Effector memory CD4-positive, alpha-beta T cell (primary cell): ENCODE data around the gene VSIG2.

Source experiments
- DNase-seq, 3 donors: peaks; one replicate each; pipeline ENCODE4 v3.0.0-alpha.2; 2020
- H3K27ac ChIP-seq: 2 replicates; pipeline ENCODE4 v1.7.0; 2013; ENCODE audit warnings: mild to moderate bottlenecking, low read length, moderate library complexity; ENCODE audit not compliant: insufficient read depth, poor library complexity, severe bottlenecking
- H3K27me3 ChIP-seq: replicated peaks from 2 replicates; pipeline ENCODE4 v1.7.0; 2013; ENCODE audit warnings: mild to moderate bottlenecking, low read length; ENCODE audit not compliant: insufficient read depth, control insufficient read depth, poor library complexity, severe bottlenecking
- H3K36me3 ChIP-seq: 2 replicates; pipeline ENCODE4 v1.7.0; 2013; ENCODE audit warnings: mild to moderate bottlenecking, low read length, moderate library complexity; ENCODE audit not compliant: control insufficient read depth, insufficient read depth
- H3K4me1 ChIP-seq: 2 replicates; pipeline ENCODE4 v1.7.0; 2013; ENCODE audit warnings: low read length, mild to moderate bottlenecking; ENCODE audit not compliant: control insufficient read depth, insufficient read depth, poor library complexity, severe bottlenecking
- H3K4me3 ChIP-seq: 2 replicates; pipeline ENCODE4 v1.7.0; 2013; ENCODE audit warnings: low read length, low read depth, mild to moderate bottlenecking; ENCODE audit not compliant: insufficient read depth, poor library complexity, severe bottlenecking
- H3K9me3 ChIP-seq: 2 replicates; pipeline ENCODE4 v1.7.0; 2013; ENCODE audit warnings: mild to moderate bottlenecking, low read length, moderate library complexity; ENCODE audit not compliant: control insufficient read depth

Gene VSIG2

DNA sequence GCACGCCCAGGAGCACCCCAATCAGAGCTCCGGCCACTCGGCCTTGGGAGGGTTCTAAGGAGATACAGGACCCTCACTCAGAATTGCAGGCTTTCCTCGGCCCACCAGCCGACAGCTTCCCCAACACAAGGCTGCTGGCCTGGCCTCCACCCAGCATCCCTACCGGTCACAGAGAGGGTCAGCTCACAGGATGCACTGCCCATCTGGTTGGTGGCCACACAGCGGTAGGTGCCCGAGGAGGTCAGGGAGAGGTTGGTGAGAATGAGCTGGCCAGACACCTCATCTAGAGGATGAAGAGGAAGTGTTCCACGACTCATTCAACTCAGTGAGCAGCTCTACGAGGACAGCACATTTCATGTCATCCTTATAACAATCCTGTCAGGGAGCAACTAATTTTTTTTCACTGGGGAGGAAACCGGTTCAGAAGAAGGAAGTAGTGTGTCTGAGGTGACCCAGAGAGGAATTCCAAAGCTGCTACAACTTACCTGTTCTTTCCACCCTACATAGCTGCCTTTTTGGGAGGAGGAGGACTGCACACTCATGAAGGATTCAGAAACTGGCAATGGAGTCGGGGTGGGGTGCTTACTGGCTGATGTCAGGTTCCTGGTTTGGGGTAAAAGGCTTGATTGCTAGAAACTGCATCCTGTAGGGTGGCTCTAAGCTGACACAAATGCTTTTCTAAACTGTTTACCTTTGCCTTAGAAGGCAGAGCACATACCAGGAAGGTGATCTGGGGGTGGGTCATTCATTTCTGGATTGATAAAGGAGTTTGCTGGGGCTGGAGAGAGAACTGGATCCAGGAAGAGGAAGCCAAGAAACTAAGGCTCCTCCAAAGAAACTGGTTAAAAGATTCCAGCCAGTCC lies 3.3 kb downstream of the VSIG2 start:
- no peak overlapping the region for H3K27ac ChIP-seq
- H3K27me3 ChIP-seq, result no peaks in the 10 kb centered on the region
- DNase-seq, result no peak
- no peak overlapping the region for H3K4me3 ChIP-seq
- H3K36me3 ChIP-seq, result no peaks in the 10 kb centered on the region
- peaks cover 7% of the 10 kb centered on the region for H3K4me1 ChIP-seq
- no peaks in the 10 kb centered on the region for H3K9me3 ChIP-seq

DNA sequence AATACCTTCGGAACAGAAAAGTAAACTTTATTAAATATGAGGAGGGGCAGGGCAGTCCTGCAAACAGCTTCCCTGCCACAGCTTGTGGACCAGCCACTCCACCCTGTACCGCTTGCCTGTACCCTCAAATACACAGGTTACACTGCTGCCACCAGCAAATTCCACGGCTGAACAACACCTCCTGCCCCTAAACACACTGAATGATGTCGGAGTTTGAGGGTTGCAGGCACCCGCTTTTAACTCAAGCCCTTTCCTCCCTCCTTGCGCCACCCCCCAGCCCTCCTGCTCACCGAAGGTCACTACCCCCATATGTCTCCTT lies 4.0 kb downstream of the VSIG2 start:
- H3K27ac ChIP-seq, result no peak overlapping the region
- H3K4me1 ChIP-seq, result peaks cover 7% of the 10 kb centered on the region
- H3K4me3 ChIP-seq, result no peak overlapping the region
- H3K27me3 ChIP-seq, result no peaks in the 10 kb centered on the region
- H3K9me3 ChIP-seq, result no peaks in the 10 kb centered on the region
- no peaks in the 10 kb centered on the region for H3K36me3 ChIP-seq
- DNase-seq, result no peak

DNA sequence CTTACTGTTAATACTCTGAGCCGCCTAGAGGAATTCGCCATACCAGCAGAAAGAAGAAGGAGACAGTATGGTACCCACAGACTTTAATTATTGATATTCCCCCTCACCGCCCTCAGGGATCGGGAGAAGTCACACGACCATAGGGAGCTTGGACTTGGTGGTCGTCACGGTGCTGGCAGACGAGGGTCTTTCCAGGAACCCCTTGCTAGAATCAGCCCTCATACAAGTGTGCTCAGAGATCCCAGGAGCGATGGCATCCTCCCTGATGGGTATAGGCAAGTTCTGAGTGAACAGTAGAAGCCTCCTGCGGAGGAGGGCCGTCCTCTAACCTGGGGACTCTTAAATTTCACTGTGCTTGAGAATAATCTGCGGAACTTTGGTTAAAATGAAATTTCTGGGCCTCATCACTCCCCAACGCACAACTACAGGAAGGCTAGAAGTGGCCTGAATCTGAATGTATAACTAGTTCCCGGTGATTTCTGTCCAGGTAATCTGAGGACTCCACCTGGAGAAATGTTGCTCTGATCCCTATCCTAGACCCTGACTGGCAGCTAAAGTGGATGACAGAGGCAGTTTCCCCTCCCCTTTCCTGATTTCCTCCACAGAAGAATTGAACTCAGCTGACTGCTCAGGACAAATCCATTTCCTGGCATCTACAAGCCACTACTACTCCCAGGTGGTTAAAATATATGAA lies 4.5 kb downstream of the VSIG2 start:
- Histone ChIP-seq H3K27ac (no peak overlapping the region), H3K27me3 (no peaks in the 10 kb centered on the region), H3K9me3 (no peaks in the 10 kb centered on the region), H3K36me3 (no peaks in the 10 kb centered on the region), H3K4me1 (peaks cover 7% of the 10 kb centered on the region), H3K4me3 (no peak overlapping the region)
- no peak for DNase-seq

DNA sequence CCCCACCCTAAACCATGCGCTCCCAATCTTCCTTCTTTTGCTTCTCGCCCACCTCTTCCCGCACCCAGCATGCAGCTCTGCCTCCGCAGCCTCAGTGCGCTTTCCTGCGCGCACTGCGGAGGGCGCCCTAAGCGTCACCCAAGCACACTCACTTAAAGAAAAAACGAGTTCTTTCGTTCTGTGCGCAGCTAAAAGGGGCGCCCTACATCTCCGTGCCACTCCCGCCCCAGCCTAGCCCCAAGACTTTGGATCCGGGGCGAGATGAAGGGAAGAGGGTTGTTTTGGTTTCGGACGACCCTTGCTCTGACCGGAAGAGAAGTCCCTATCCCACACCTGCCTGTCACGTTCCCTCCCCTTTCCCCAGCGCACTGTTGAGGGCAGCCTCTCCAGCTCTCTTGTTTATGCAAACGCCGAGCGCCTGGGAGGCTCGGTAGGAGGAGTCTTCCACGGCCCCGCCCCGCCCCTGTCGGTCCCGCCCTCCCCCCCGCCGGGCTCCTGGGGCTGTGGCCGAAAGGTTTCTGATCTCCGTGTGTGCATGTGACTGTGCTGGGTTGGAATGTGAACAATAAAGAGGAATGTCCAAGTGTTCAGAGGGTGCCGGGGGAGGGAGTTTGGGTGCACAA lies 5.3 kb downstream of the VSIG2 start:
- no peaks in the 10 kb centered on the region for H3K27me3 ChIP-seq
- peaks cover 7% of the 10 kb centered on the region for H3K4me1 ChIP-seq
- no peaks in the 10 kb centered on the region for H3K9me3 ChIP-seq
- peak; percentile 63 to 70 (median 69) for DNase-seq
- H3K4me3 ChIP-seq, result peak overlapping the region; percentile 96
- H3K36me3 ChIP-seq, result no peaks in the 10 kb centered on the region
- peak overlapping the region; percentile 72 for H3K27ac ChIP-seq

DNA sequence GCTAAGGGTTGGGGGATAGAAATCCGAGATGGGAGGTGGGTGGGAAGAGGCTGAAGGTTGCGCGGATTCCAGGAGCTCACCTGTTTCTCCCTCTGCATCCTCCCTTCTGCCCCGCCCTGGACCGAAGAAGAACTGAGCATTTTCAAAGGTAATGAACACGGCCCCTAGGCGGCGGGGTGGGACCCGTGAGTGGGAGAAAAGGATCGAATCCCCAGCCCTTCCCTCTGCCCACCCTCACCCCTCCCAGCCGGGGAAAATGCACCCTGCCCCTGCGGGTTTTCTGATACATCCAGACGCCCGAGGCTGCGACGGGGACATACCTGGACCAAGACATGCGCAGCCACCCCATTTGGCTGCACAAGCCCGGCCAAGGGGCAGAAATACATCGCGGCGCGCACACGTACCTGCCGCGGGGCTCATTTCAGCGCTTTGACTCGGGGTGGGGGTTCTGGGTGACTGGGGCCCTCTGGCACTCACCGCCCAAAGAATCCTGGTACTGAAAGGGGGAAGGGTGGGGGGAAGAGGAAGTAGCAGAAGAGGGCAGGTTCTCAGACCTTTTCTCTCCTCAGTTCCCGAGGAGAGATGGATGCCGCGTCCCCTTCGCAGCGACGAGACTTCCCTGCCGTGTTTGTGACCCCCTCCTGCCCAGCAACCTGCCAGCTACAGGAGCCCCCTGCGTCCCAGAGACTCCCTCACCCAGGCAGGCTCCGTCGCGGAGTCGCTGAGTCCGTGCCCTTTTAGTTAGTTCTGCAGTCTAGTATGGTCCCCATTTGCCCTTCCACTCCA lies 6.0 kb downstream of the VSIG2 start:
- Histone ChIP-seq H3K27ac (peak overlapping the region; percentile 72), H3K27me3 (no peaks in the 10 kb centered on the region), H3K36me3 (no peaks in the 10 kb centered on the region), H3K4me3 (peak overlapping the region; percentile 96), H3K9me3 (no peaks in the 10 kb centered on the region), H3K4me1 (peaks cover 7% of the 10 kb centered on the region)
- DNase-seq, result no peak

DNA sequence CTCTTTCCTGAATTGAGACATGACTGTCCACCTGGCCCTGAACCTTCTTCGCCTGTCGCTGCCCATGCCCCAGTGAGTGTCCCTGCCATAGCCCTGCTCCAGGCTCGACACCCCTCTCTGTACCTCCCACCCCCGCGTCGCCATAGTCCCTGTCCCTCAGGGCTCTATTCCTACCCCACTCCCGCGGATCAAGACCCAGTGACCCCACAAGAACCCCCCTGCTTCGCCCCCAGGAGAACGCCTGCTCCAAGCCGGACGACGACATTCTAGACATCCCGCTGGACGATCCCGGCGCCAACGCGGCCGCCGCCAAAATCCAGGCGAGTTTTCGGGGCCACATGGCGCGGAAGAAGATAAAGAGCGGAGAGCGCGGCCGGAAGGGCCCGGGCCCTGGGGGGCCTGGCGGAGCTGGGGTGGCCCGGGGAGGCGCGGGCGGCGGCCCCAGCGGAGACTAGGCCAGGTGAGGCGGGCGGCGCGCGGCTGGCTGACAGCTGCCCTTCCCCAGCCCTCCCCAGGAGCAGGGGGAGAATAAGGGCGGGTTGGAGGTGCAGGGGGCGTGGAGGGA lies 6.7 kb downstream of the VSIG2 start:
- Histone ChIP-seq H3K27ac (no peak overlapping the region), H3K36me3 (no peaks in the 10 kb centered on the region), H3K27me3 (no peaks in the 10 kb centered on the region), H3K4me3 (peak overlapping the region; percentile 96), H3K9me3 (no peaks in the 10 kb centered on the region), H3K4me1 (peaks cover 11% of the 10 kb centered on the region)
- no peak for DNase-seq

DNA sequence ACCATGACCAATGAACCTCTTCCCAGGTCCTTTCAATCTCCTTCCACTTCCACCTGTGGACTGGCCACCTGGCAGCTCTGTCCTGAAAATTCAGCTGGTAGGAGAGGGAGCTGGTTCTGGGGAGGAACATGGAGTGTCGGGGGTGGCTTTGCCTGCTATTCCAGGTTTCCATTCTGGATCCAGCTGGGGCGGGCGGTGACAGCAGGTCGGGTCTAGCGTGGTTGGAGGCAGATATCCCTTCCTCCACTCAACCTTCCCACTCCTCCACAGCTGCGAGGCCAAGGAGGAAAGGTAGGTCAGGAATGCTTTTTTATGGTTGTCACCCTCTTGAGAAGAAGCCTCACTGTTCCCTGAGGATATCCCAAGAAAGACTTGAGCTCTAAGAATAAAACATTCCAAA lies 9.0 kb downstream of the VSIG2 start:
- DNase-seq, result no peak
- Histone ChIP-seq H3K27me3 (no peaks in the 10 kb centered on the region), H3K36me3 (no peaks in the 10 kb centered on the region), H3K27ac (no peak overlapping the region), H3K4me1 (peaks cover 17% of the 10 kb centered on the region), H3K9me3 (no peaks in the 10 kb centered on the region), H3K4me3 (no peak overlapping the region)

DNA sequence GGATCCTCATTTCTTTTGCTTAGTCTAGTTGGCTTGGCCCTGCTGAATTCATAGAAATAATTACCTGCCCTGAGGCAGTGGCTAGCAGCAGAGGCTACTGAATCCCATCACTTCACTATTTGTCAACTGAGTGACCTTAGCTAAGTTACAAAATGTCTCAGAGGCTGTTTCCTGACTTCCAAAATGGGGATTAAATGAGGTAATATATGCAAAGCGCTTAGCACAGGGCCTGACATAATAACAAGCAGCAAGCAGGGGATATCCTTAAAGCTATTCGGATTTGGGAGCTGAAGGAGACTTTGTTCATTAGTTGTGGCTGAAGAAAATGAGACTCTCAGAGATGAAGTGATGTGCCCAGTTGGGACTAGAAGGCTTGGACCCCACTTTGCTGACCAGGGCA lies 9.5 kb downstream of the VSIG2 start:
- peaks cover 17% of the 10 kb centered on the region for H3K4me1 ChIP-seq
- H3K4me3 ChIP-seq, result no peak overlapping the region
- DNase-seq, result no peak
- H3K27me3 ChIP-seq, result no peaks in the 10 kb centered on the region
- H3K27ac ChIP-seq, result no peak overlapping the region
- H3K36me3 ChIP-seq, result no peaks in the 10 kb centered on the region
- H3K9me3 ChIP-seq, result no peaks in the 10 kb centered on the region

DNA sequence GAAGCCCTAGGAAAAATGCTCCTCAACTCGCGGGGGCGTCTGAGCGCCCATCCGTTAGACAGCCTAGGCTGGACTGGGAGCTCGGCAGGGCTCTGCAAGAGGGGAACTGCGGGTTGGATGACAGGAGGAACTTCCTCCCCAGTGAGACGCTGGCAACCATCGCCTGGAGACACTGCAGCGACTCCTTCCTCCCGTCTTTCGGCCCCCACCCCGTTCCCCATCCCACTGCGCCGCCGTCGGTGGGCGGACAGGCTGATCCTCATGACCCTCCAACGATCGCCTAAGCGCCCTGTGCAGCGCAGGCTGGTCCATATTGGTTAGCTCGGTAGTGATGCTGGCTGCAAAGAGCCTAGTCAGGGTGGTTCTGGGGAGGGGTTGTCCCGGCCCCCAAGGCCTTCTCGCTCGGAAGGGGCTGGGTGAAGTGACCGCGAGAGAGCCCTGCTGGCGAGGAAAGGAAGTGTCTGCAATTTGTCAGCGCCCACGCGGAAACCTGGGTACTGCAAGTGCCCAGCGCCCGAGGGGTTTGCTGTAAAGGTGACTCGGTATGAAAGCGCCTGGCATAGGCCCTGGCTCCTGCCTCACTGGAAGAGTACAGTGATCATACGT lies 11.7 kb downstream of the VSIG2 start:
- Histone ChIP-seq H3K4me3 (peak overlapping the region; percentile 69), H3K4me1 (peaks cover 10% of the 10 kb centered on the region), H3K36me3 (no peaks in the 10 kb centered on the region), H3K9me3 (no peaks in the 10 kb centered on the region), H3K27ac (no peak overlapping the region), H3K27me3 (no peaks in the 10 kb centered on the region)
- DNase-seq, result peak; percentile 25 to 39 (median 38)
